Loucy (cell line): ENCODE results near the gene TDRD9.

ENCODE experiments used
- H2AFZ ChIP-seq: fragments of 200-600 bp; sonication (generic); 2 replicates; pipeline ENCODE4 v1.6.0; 2016; ENCODE audit warnings: antibody characterized with exemption, mild to moderate bottlenecking, low read length, moderate library complexity
- H3F3A ChIP-seq: fragments of 200-600 bp; 2 replicates; pipeline ENCODE4 v1.6.0; 2016; ENCODE audit warnings: antibody characterized with exemption, low read depth, mild to moderate bottlenecking
- H3K27me3 ChIP-seq: fragments of 200-600 bp; sonication (generic); 2 replicates; pipeline ENCODE4 v1.6.1; 2014; ENCODE audit warnings: low read length, mild to moderate bottlenecking; ENCODE audit not compliant: insufficient read depth, poor library complexity, severe bottlenecking
- H3K36me3 ChIP-seq: fragments of 200-600 bp; sonication (generic); 2 replicates; pipeline ENCODE4 v1.6.1; 2016; ENCODE audit warnings: low read length; ENCODE audit not compliant: insufficient read depth
- H3K4me1 ChIP-seq: fragments of 200-600 bp; sonication (generic); 2 replicates; pipeline ENCODE4 v1.5.1; 2014; ENCODE audit warnings: low read length, mild to moderate bottlenecking; ENCODE audit not compliant: insufficient read depth, poor library complexity, severe bottlenecking
- H3K4me2 ChIP-seq: fragments of 200-600 bp; sonication (generic); 2 replicates; pipeline ENCODE4 v1.6.0; 2014; ENCODE audit warnings: antibody characterized with exemption, low read length, low read depth, mild to moderate bottlenecking; ENCODE audit not compliant: poor library complexity, severe bottlenecking
- H3K4me3 ChIP-seq: fragments of 200-600 bp; sonication (generic); 2 replicates; pipeline ENCODE4 v1.5.1; 2014; ENCODE audit warnings: low read length, mild to moderate bottlenecking, mixed read lengths; ENCODE audit not compliant: poor library complexity, severe bottlenecking
- H3K79me2 ChIP-seq: fragments of 200-600 bp; sonication (generic); 2 replicates; pipeline ENCODE4 v1.6.1; 2014; ENCODE audit warnings: low read length; ENCODE audit not compliant: insufficient read depth
- H3K9ac ChIP-seq: fragments of 200-600 bp; sonication (generic); 2 replicates; pipeline ENCODE4 v1.6.0; 2014; ENCODE audit warnings: mild to moderate bottlenecking, low read depth, low read length, moderate library complexity; ENCODE audit not compliant: poor library complexity, severe bottlenecking
- H3K9me2 ChIP-seq: fragments of 200-600 bp; sonication (generic); replicated peaks from 2 replicates; pipeline ENCODE4 v1.6.1; 2016; ENCODE audit warnings: low read depth, low read length, mixed read lengths
- H3K9me3 ChIP-seq: fragments of 200-600 bp; sonication (generic); 2 replicates; pipeline ENCODE4 v1.6.1; 2014; ENCODE audit warnings: mild to moderate bottlenecking, antibody characterized with exemption, low read length, low read depth; ENCODE audit not compliant: insufficient read depth
- H4K20me1 ChIP-seq: fragments of 200-600 bp; sonication (generic); 2 replicates; pipeline ENCODE4 v1.6.0; 2014; ENCODE audit warnings: antibody characterized with exemption, low read length, mild to moderate bottlenecking; ENCODE audit not compliant: insufficient read depth, poor library complexity, severe bottlenecking
- CTCF ChIP-seq: fragments of 200-600 bp; sonication (generic); conservative IDR thresholded peaks from 2 replicates; pipeline ENCODE4 v1.5.1; 2014; ENCODE audit warnings: mild to moderate bottlenecking, antibody characterized with exemption, low read length
- EZH2phosphoT487 ChIP-seq: fragments of 200-600 bp; IDR thresholded peaks from 2 replicates; pipeline ENCODE4 v1.6.1; 2018; ENCODE audit warnings: antibody characterized with exemption, mild to moderate bottlenecking, moderate library complexity, borderline replicate concordance

Gene TDRD9

GRCh38 chr14:103898204-103898603 lies 30.1 kb upstream of the TDRD9 start:
- TF ChIP-seq CTCF, result no peak
- no peak for TF ChIP-seq EZH2phosphoT487
- Histone ChIP-seq H3K27me3 (no peaks in the 10 kb centered on the region), H3K9ac (no peak overlapping the region), H3K9me3 (no peaks in the 10 kb centered on the region), H4K20me1 (no peaks in the 10 kb centered on the region), H3K36me3 (no peaks in the 10 kb centered on the region), H3K4me1 (no peaks in the 10 kb centered on the region), H3K79me2 (no peaks in the 10 kb centered on the region), H3K9me2 (no peaks in the 10 kb centered on the region), H3K4me3 (no peak overlapping the region), H3K4me2 (no peak overlapping the region), H2AFZ (no peak overlapping the region), H3F3A (no peaks in the 10 kb centered on the region)

GRCh38 chr14:103898711-103899110 lies 29.5 kb upstream of the TDRD9 start:
- H3K4me1 ChIP-seq, result no peaks in the 10 kb centered on the region
- no peaks in the 10 kb centered on the region for H3K9me3 ChIP-seq
- no peaks in the 10 kb centered on the region for H3F3A ChIP-seq
- H3K79me2 ChIP-seq, result no peaks in the 10 kb centered on the region
- H3K4me2 ChIP-seq, result no peak overlapping the region
- H3K27me3 ChIP-seq, result no peaks in the 10 kb centered on the region
- no peak overlapping the region for H2AFZ ChIP-seq
- no peak overlapping the region for H3K4me3 ChIP-seq
- H3K9me2 ChIP-seq, result no peaks in the 10 kb centered on the region
- H4K20me1 ChIP-seq, result no peaks in the 10 kb centered on the region
- H3K9ac ChIP-seq, result no peak overlapping the region
- H3K36me3 ChIP-seq, result no peaks in the 10 kb centered on the region
- TF ChIP-seq EZH2phosphoT487, result no peak
- TF ChIP-seq CTCF, result no peak

DNA sequence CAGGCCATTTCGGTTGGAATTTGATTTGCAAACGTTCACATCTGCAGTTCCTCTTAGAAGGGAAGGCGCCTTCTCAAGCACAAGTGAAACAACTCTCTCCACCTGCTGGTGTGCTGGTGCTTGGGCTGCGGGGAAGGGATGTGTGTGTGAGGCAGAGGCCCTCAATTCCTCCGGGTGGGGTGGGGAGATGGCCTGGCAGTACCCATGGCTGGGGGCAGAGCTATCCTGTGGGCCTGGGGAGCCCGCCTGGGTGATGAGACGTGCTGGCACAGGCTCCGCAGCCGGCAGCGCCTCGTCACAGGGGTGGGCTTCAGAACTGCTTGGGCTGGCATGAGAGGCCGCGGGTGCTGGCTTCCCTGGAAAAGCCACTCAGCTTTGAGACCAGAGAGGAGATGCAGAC lies 28.9 kb upstream of the TDRD9 start:
- H3F3A ChIP-seq, result no peaks in the 10 kb centered on the region
- H3K4me3 ChIP-seq, result no peak overlapping the region
- H3K4me1 ChIP-seq, result no peaks in the 10 kb centered on the region
- H4K20me1 ChIP-seq, result no peaks in the 10 kb centered on the region
- H3K4me2 ChIP-seq, result no peak overlapping the region
- no peak overlapping the region for H3K9ac ChIP-seq
- no peaks in the 10 kb centered on the region for H3K36me3 ChIP-seq
- no peaks in the 10 kb centered on the region for H3K27me3 ChIP-seq
- H3K9me2 ChIP-seq, result no peaks in the 10 kb centered on the region
- no peak for TF ChIP-seq CTCF
- no peak for TF ChIP-seq EZH2phosphoT487
- no peaks in the 10 kb centered on the region for H3K9me3 ChIP-seq
- H3K79me2 ChIP-seq, result no peaks in the 10 kb centered on the region
- H2AFZ ChIP-seq, result no peak overlapping the region
